Endothelial cell (in vitro differentiated cells): ENCODE data around the gene PRKCH. TPM values are rescaled to one million over a fixed set of nuclear protein-coding genes. Genes with fewer than 3 reads are reported as not detected.

Experiments used
- DNase-seq: peaks from one replicate; pipeline ENCODE4 v3.0.0; 2021; ENCODE audit warnings: low spot score
- H3K27ac Mint-ChIP-seq: one replicate; pipeline ENCODE4 v1.8.0; 2021; ENCODE audit warnings: mixed read lengths, inconsistent platforms; ENCODE audit not compliant: unreplicated experiment
- H3K27me3 Mint-ChIP-seq: one replicate; pipeline ENCODE4 v1.8.0; 2021; ENCODE audit warnings: mild to moderate bottlenecking, moderate library complexity, mixed read lengths, inconsistent platforms; ENCODE audit not compliant: unreplicated experiment
- H3K36me3 Mint-ChIP-seq: one replicate; pipeline ENCODE4 v1.8.0; 2021; ENCODE audit warnings: mild to moderate bottlenecking, low read depth, mixed read lengths, inconsistent platforms; ENCODE audit not compliant: unreplicated experiment
- H3K4me1 Mint-ChIP-seq: one replicate; pipeline ENCODE4 v1.8.0; 2021; ENCODE audit warnings: mild to moderate bottlenecking, mixed read lengths, inconsistent platforms; ENCODE audit not compliant: unreplicated experiment
- H3K4me3 Mint-ChIP-seq: one replicate; pipeline ENCODE4 v1.8.0; 2021; ENCODE audit warnings: mild to moderate bottlenecking, mixed read lengths, inconsistent platforms; ENCODE audit not compliant: unreplicated experiment
- H3K9me3 Mint-ChIP-seq: one replicate; pipeline ENCODE4 v1.8.0; 2021; ENCODE audit warnings: mixed read lengths, inconsistent platforms; ENCODE audit not compliant: unreplicated experiment
- CTCF ChIP-seq: fragments of 200-600 bp; sonication (generic); IDR thresholded peaks from one replicate; pipeline ENCODE4 v1.5.0; 2021; ENCODE audit warnings: antibody characterized with exemption; ENCODE audit not compliant: unreplicated experiment
- total RNA-seq: library from RNA; stranded (reverse); fragmentation: NEBNext Ultra II Directional; extraction: Animal tissue kit (Norgen Biotek cat#: 25700); gene quantifications from one replicate; pipeline ENCODE4 v1.2.1, GENCODE V29; 2021; ENCODE audit not compliant: unreplicated experiment

The PRKCH gene
- total RNA-seq, 1 donor from 2014 or later = 42.5 TPM

- no peaks in the 10 kb centered on the region for H3K36me3 Mint-ChIP-seq
- H3K27me3 Mint-ChIP-seq = peaks cover 3% of the 10 kb centered on the region
- H3K4me1 Mint-ChIP-seq = peaks cover 26% of the 10 kb centered on the region
- H3K27ac Mint-ChIP-seq = no peak overlapping the region
- DNase-seq = no peak
- H3K9me3 Mint-ChIP-seq = no peaks in the 10 kb centered on the region
- H3K4me3 Mint-ChIP-seq = no peak overlapping the region
- no peak for TF ChIP-seq CTCF
Measured at GRCh38 chr14:61334197-61334701, 12.9 kb downstream of the PRKCH start.

DNA sequence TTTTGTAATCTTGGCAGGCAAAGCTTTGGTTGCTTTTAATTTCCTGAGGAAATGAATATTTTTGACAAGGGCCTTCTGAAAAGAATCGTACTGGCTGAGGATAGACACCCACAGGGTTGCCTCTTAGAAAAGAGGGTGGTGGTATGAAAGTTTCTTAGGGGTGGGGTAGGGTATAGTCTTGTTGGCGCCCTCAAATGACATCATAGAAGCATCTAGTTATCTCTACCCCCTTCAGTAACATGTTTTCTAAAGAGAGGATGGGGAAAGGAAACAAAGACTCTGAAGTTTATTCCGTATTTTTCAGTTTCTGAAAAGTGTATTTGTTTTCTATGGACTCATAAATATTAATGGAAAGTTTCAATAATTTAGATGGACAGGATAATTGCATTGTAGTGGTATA, 13.7 kb downstream of the PRKCH start:
- DNase-seq = no peak
- no peak overlapping the region for H3K27ac Mint-ChIP-seq
- H3K4me3 Mint-ChIP-seq = no peak overlapping the region
- peaks cover 3% of the 10 kb centered on the region for H3K27me3 Mint-ChIP-seq
- no peaks in the 10 kb centered on the region for H3K36me3 Mint-ChIP-seq
- H3K9me3 Mint-ChIP-seq = no peaks in the 10 kb centered on the region
- no peak for TF ChIP-seq CTCF
- peaks cover 19% of the 10 kb centered on the region for H3K4me1 Mint-ChIP-seq

DNA sequence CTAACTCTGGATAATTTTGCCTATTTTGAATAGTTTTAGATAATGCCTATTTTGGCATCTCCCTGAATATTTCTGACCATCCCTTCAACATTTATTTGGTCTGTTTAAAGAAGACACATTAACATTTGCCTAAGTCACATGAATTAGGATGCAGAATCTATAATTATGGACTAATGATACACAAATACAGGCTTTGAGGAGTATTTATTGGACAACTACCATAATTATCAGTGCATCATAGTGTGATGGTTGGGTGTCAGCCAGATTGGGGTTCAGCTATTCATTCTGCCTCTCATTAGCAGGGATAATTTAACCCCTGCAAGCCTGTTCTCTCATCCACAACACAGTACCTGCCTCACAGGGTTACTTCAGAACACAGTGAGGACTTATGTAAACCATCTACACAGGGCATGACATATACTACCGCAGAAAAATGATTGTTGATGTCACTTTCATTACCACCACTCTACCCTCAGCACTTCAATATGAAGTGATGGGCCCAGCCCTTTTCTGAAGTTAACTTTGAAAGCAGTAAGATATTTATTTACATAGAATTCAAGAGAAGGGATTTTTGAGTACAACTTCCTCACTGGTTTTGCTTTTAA, 14.4 kb downstream of the PRKCH start:
- DNase-seq = no peak
- H3K4me3 Mint-ChIP-seq = no peak overlapping the region
- peaks cover 4% of the 10 kb centered on the region for H3K27me3 Mint-ChIP-seq
- H3K9me3 Mint-ChIP-seq = no peaks in the 10 kb centered on the region
- peaks cover 19% of the 10 kb centered on the region for H3K4me1 Mint-ChIP-seq
- no peaks in the 10 kb centered on the region for H3K36me3 Mint-ChIP-seq
- no peak overlapping the region for H3K27ac Mint-ChIP-seq
- TF ChIP-seq CTCF = no peak

GRCh38 chr14:61337893-61338292, 16.5 kb downstream of the PRKCH start:
- Mint-ChIP-seq H3K9me3 (no peaks in the 10 kb centered on the region), H3K27ac (no peak overlapping the region), H3K36me3 (no peaks in the 10 kb centered on the region), H3K27me3 (peaks cover 4% of the 10 kb centered on the region), H3K4me1 (peaks cover 23% of the 10 kb centered on the region), H3K4me3 (no peak overlapping the region)
- no peak for DNase-seq
- no peak for TF ChIP-seq CTCF

DNA sequence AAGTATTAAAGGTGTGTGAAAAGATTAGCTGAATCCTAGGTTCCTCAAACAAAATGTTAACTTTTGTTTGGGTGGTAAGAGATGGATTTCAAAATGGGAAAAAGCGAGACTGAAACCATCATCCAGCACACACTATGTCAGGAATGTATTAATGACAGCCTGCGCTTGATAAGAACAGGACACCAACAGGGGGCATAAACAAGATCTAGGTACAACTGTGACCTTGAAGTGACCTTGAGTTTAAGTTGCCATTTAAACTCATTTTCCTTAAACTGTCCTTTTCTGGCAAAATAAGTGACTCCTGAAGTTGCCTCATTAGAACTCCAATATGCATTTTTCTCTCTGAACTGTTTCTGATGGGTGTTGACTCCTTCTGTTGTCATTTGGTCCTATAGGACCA, 17.1 kb downstream of the PRKCH start:
- no peak for TF ChIP-seq CTCF
- Mint-ChIP-seq H3K27me3 (peaks cover 4% of the 10 kb centered on the region), H3K4me1 (peaks cover 24% of the 10 kb centered on the region), H3K36me3 (no peaks in the 10 kb centered on the region), H3K9me3 (no peaks in the 10 kb centered on the region), H3K4me3 (no peak overlapping the region), H3K27ac (peak overlapping the region; percentile 13)
- no peak for DNase-seq
